WTC11 (cell line): Measurements from ENCODE around the gene FRMD4A.

Experiments
- CTCF ChIP-seq: fragments of 200-600 bp; IDR thresholded peaks from 2 replicates; pipeline ENCODE4 v1.8.0; 2022; ENCODE audit warnings: antibody characterized with exemption
- IRF2 ChIP-seq: sonication (generic); formaldehyde crosslinking; IDR thresholded peaks from 2 replicates; pipeline ENCODE4 v1.8.0; 2022; ENCODE audit warnings: low read depth, missing genetic modification reagents, borderline replicate concordance
- NFYB ChIP-seq: sonication (generic); formaldehyde crosslinking; conservative IDR thresholded peaks from 2 replicates; pipeline ENCODE4 v1.8.0; 2022; ENCODE audit warnings: low read depth, missing genetic modification reagents
- NR2C2 ChIP-seq: sonication (generic); formaldehyde crosslinking; IDR thresholded peaks from 2 replicates; pipeline ENCODE4 v1.8.0; 2022; ENCODE audit warnings: mild to moderate bottlenecking, missing genetic modification reagents
- PREB ChIP-seq: sonication (generic); formaldehyde crosslinking; IDR thresholded peaks from 2 replicates; pipeline ENCODE4 v1.8.1; 2022; ENCODE audit warnings: mild to moderate bottlenecking, missing genetic modification reagents, moderate library complexity, borderline replicate concordance
- SMAD3 ChIP-seq: sonication (generic); formaldehyde crosslinking; IDR thresholded peaks from 2 replicates; pipeline ENCODE4 v1.8.0; 2022; ENCODE audit warnings: missing genetic modification reagents, mild to moderate bottlenecking, borderline replicate concordance
- TEAD4 ChIP-seq: sonication (generic); formaldehyde crosslinking; IDR thresholded peaks from 2 replicates; pipeline ENCODE4 v1.8.0; 2022; ENCODE audit warnings: mild to moderate bottlenecking, missing genetic modification reagents
- ZNF232 ChIP-seq: sonication (generic); formaldehyde crosslinking; IDR thresholded peaks from 2 replicates; pipeline ENCODE4 v1.8.0; 2022; ENCODE audit warnings: mild to moderate bottlenecking, missing genetic modification reagents
- TF ChIP-seq, protein P1 (sequence below): sonication (generic); formaldehyde crosslinking; IDR thresholded peaks from 2 replicates; pipeline ENCODE4 v1.8.0; 2023; ENCODE audit warnings: missing genetic modification reagents, mild to moderate bottlenecking, borderline replicate concordance
- TF ChIP-seq, protein P2 (sequence below): sonication (generic); formaldehyde crosslinking; IDR thresholded peaks from 2 replicates; pipeline ENCODE4 v1.8.0; 2023; ENCODE audit warnings: mild to moderate bottlenecking, missing genetic modification reagents
- TF ChIP-seq, protein P3 (sequence below): sonication (generic); formaldehyde crosslinking; IDR thresholded peaks from 2 replicates; pipeline ENCODE4 v1.8.1; 2022; ENCODE audit warnings: low read depth, missing genetic modification reagents, borderline replicate concordance
- TF ChIP-seq, protein P4 (sequence below): sonication (generic); formaldehyde crosslinking; IDR thresholded peaks from 2 replicates; pipeline ENCODE4 v1.8.0; 2022; ENCODE audit warnings: mild to moderate bottlenecking, missing genetic modification reagents

GRCh38 chr10:13869295-13869664, 461.4 kb downstream of the FRMD4A start:
- TF ChIP-seq NR2C2 (CRISPR knock-in tag) (no peak), NFYB (CRISPR knock-in tag) (no peak), CTCF (no peak), ZNF232 (CRISPR knock-in tag) (no peak), PREB (no peak), TEAD4 (CRISPR knock-in tag) (no peak), IRF2 (CRISPR knock-in tag) (no peak), SMAD3 (CRISPR knock-in tag) (no peak)
- TF ChIP-seq, protein P1, sequence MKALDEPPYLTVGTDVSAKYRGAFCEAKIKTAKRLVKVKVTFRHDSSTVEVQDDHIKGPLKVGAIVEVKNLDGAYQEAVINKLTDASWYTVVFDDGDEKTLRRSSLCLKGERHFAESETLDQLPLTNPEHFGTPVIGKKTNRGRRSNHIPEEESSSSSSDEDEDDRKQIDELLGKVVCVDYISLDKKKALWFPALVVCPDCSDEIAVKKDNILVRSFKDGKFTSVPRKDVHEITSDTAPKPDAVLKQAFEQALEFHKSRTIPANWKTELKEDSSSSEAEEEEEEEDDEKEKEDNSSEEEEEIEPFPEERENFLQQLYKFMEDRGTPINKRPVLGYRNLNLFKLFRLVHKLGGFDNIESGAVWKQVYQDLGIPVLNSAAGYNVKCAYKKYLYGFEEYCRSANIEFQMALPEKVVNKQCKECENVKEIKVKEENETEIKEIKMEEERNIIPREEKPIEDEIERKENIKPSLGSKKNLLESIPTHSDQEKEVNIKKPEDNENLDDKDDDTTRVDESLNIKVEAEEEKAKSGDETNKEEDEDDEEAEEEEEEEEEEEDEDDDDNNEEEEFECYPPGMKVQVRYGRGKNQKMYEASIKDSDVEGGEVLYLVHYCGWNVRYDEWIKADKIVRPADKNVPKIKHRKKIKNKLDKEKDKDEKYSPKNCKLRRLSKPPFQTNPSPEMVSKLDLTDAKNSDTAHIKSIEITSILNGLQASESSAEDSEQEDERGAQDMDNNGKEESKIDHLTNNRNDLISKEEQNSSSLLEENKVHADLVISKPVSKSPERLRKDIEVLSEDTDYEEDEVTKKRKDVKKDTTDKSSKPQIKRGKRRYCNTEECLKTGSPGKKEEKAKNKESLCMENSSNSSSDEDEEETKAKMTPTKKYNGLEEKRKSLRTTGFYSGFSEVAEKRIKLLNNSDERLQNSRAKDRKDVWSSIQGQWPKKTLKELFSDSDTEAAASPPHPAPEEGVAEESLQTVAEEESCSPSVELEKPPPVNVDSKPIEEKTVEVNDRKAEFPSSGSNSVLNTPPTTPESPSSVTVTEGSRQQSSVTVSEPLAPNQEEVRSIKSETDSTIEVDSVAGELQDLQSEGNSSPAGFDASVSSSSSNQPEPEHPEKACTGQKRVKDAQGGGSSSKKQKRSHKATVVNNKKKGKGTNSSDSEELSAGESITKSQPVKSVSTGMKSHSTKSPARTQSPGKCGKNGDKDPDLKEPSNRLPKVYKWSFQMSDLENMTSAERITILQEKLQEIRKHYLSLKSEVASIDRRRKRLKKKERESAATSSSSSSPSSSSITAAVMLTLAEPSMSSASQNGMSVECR, result no peak
- TF ChIP-seq, protein P2, sequence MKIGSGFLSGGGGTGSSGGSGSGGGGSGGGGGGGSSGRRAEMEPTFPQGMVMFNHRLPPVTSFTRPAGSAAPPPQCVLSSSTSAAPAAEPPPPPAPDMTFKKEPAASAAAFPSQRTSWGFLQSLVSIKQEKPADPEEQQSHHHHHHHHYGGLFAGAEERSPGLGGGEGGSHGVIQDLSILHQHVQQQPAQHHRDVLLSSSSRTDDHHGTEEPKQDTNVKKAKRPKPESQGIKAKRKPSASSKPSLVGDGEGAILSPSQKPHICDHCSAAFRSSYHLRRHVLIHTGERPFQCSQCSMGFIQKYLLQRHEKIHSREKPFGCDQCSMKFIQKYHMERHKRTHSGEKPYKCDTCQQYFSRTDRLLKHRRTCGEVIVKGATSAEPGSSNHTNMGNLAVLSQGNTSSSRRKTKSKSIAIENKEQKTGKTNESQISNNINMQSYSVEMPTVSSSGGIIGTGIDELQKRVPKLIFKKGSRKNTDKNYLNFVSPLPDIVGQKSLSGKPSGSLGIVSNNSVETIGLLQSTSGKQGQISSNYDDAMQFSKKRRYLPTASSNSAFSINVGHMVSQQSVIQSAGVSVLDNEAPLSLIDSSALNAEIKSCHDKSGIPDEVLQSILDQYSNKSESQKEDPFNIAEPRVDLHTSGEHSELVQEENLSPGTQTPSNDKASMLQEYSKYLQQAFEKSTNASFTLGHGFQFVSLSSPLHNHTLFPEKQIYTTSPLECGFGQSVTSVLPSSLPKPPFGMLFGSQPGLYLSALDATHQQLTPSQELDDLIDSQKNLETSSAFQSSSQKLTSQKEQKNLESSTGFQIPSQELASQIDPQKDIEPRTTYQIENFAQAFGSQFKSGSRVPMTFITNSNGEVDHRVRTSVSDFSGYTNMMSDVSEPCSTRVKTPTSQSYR, result no peak
- TF ChIP-seq, protein P3, sequence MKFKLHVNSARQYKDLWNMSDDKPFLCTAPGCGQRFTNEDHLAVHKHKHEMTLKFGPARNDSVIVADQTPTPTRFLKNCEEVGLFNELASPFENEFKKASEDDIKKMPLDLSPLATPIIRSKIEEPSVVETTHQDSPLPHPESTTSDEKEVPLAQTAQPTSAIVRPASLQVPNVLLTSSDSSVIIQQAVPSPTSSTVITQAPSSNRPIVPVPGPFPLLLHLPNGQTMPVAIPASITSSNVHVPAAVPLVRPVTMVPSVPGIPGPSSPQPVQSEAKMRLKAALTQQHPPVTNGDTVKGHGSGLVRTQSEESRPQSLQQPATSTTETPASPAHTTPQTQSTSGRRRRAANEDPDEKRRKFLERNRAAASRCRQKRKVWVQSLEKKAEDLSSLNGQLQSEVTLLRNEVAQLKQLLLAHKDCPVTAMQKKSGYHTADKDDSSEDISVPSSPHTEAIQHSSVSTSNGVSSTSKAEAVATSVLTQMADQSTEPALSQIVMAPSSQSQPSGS (CRISPR knock-in tag), result no peak
- TF ChIP-seq, protein P4, sequence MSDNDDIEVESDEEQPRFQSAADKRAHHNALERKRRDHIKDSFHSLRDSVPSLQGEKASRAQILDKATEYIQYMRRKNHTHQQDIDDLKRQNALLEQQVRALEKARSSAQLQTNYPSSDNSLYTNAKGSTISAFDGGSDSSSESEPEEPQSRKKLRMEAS, result no peak
